GM12891 (cell line): ENCODE data around the gene OLIG1.

Experiments used
- DNase-seq: peaks from one replicate; pipeline ENCODE4 v3.0.0; 2011; ENCODE audit warnings: low spot score; ENCODE audit not compliant: insufficient read length
- FAIRE-seq: peaks from 2 replicates; lab custom pipeline; 2011; peaks lifted over from hg19 to GRCh38; lab: Jason Lieb, UNC
- PAX5 ChIP-seq: IDR thresholded peaks from 2 replicates; pipeline ENCODE4 v1.6.1; 2011; ENCODE audit warnings: low read length, moderate library complexity, mild to moderate bottlenecking; ENCODE audit not compliant: insufficient read depth, severe bottlenecking
- POLR2A ChIP-seq: IDR thresholded peaks from 2 replicates; pipeline ENCODE4 v1.6.1; 2011; ENCODE audit warnings: low read depth, low read length, control low read depth
- POLR2AphosphoS5 ChIP-seq: IDR thresholded peaks from 2 replicates; pipeline ENCODE4 v1.6.1; 2011; ENCODE audit warnings: low read depth, low read length, control low read depth
- POU2F2 ChIP-seq: IDR thresholded peaks from 2 replicates; pipeline ENCODE4 v1.6.1; 2011; ENCODE audit warnings: low read depth, mild to moderate bottlenecking, control low read depth, low read length, moderate library complexity
- SPI1 ChIP-seq: IDR thresholded peaks from 2 replicates; pipeline ENCODE4 v1.6.1; 2011; ENCODE audit warnings: low read depth, low read length, control low read depth
- TAF1 ChIP-seq: IDR thresholded peaks from 2 replicates; pipeline ENCODE4 v1.6.1; 2011; ENCODE audit warnings: low read depth, low read length, control low read depth

Gene OLIG1

DNA sequence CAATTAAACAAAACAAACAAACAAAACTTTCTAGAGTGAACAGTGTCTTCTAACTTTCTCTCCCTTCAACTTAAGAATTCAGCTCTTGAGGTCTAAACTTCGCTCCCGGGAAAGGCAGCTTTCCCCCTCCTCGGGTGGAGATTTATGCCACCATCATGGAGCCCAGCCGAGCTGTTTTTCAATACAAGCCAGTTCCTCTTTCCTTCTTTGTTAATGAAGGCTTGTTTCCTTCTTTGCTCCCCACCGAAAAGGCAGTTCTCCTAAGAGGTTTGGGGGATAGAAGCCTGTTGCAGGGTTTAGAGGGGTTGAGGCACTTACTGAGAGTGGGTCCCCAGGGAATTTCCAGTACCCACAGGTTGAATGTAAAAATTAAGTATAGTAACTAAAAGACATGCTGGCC is 26.5 kb downstream of the OLIG1 start:
- DNase-seq (no peak), FAIRE-seq (no peak)
- no peak for TF ChIP-seq POLR2AphosphoS5
- peak; percentile 71 for TF ChIP-seq SPI1

DNA sequence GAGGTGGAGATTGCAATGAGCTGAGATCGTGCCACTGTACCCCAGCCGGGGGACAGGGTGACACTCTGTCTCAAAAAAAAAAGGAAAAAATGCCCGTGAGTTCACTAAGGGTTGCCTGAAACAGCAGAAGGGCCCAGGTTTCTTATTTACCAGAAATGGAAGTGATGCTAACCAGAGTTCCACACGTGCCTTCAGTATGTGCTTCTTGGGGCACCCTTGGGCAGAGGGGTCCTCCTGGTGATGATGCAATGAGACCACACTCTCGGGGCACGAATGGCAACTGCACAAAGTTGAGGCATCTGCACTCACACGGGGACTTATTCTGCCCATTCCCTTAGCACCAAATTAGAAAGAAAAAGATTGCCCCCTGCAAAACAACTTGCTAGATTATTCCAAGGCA is 29.2 kb downstream of the OLIG1 start:
- no peak for DNase-seq
- TF ChIP-seq SPI1 = no peak
- no peak for TF ChIP-seq POLR2AphosphoS5
- TF ChIP-seq POU2F2 = no peak
- no peak for TF ChIP-seq PAX5
- no peak for TF ChIP-seq POLR2A
- no peak for TF ChIP-seq TAF1
- FAIRE-seq = no peak

DNA sequence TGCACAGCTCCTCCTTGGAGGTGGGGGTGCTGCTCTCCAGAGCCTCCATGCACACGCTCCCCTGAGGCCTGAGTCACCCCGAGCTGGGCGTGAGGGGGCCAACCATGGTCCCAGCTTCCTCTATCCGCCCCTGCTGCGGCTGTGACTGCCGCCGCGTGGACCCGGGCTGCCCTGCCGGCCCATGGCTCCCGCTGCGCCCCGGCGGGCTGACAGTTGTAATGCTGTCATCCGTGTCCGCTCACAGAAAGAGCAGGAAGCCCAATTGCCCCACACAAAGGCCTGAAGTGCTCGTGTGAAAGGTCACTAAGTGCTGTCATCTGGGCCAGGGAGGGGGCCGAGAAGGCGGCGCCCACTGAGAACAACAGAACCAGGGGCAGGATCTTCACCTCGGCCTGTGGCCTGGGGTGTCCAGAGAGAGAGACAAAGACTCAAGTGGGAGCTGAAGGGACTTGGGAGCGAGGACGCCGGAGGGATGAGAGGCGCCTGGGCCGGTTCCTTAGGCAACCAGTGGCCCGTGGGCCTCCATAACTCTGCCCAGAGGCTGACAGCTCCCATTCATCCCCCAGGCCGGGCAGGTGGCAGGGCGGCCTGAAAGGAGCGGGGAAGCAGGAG is 31.5 kb downstream of the OLIG1 start:
- no peak for TF ChIP-seq POLR2A
- no peak for DNase-seq
- no peak for FAIRE-seq

GRCh38 chr21:33105088-33105487 is 35.1 kb downstream of the OLIG1 start:
- TF ChIP-seq POU2F2 = no peak
- no peak for TF ChIP-seq POLR2A
- TF ChIP-seq POLR2AphosphoS5 = no peak
- no peak for TF ChIP-seq PAX5
- no peak for TF ChIP-seq SPI1
- no peak for TF ChIP-seq TAF1
- no peak for FAIRE-seq
- no peak for DNase-seq

DNA sequence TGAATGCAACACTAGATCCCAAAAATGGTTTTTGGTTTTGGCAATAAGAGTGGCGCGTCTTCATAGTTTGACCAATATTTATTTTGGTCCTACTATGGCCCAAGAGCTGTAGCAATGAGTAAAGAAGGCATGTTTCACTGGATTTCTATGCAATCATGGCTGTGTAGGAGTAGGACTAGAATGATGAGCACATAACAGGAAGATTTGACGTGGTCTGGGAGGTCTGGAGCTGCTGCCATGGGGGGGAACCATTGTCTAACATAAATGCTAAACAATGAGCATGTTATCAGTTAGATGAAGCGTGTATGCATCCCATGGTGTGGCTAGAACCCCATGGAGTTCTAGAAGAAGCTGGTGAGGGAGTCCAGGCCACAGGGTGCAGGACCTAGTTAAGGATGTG is 38.3 kb downstream of the OLIG1 start:
- TF ChIP-seq PAX5 = no peak
- TF ChIP-seq POU2F2 = no peak
- TF ChIP-seq TAF1 = no peak
- TF ChIP-seq SPI1 = no peak
- TF ChIP-seq POLR2AphosphoS5 = no peak
- TF ChIP-seq POLR2A = no peak
- no peak for FAIRE-seq
- no peak for DNase-seq

DNA sequence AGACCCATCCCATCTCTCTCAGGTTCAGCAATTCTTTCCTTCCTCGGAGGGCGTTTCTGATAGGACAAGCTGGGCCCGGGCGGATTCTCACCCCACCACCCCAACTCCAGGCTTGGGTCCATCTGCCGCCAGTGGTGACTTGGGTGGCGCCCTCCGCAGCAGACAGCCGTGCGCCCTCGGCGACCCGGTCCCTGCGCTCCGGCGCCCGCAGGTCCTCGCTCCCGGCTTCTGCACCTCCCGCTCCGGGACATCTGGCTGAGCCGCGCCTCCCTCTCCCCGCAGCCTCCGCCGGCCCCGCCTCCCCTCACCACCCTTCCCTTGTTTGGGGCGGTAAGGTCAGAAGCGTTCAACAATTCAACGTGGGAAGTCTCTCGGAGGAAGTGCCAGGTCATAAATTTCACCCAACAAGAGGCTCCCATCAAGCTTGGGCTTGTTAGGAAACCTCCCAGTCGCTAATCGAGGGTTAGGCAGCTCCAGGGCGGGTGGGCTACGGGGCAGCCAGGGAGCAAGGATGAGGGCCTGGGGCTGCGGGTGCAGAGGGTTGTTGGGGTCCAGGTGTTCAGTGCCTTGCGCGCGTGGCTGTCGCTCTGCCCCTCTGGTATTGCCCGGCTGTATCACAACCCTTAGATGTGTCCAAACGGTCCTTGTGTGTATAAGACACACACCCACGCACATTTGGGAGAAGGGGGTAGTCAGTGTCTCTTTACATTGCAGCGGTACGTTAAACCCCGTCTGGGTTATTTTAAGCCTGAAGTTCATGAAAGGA is 39.8 kb downstream of the OLIG1 start:
- FAIRE-seq = no peak
- TF ChIP-seq POLR2AphosphoS5 (no peak), PAX5 (no peak), TAF1 (no peak), POLR2A (no peak), SPI1 (no peak), POU2F2 (no peak)
- no peak for DNase-seq

DNA sequence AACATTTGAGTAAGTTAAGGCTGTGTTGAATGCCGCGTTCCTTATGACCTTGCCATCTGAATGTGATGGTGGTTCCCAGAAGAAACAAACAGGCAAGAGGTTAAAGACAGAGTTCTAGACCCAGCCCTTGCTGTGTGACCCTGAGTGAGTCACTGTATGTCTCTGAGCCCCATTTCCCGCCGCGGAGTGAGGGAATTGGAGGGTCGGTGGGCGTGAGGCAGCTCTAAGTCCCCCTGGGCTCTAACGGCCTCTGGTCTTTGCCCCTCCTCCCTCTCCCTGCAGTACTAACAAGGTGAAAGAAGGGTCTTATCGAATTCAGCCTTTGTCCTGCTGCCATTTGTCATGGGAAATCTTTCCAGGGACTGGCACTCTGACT is 40.4 kb downstream of the OLIG1 start:
- TF ChIP-seq PAX5 (no peak), SPI1 (no peak)
- no peak for DNase-seq
- FAIRE-seq = no peak

- TF ChIP-seq TAF1 (no peak), PAX5 (no peak), POLR2AphosphoS5 (no peak), POLR2A (no peak), SPI1 (no peak), POU2F2 (no peak)
- no peak for FAIRE-seq
Measured at GRCh38 chr21:33111577-33111976, 41.6 kb downstream of the OLIG1 start.

DNA sequence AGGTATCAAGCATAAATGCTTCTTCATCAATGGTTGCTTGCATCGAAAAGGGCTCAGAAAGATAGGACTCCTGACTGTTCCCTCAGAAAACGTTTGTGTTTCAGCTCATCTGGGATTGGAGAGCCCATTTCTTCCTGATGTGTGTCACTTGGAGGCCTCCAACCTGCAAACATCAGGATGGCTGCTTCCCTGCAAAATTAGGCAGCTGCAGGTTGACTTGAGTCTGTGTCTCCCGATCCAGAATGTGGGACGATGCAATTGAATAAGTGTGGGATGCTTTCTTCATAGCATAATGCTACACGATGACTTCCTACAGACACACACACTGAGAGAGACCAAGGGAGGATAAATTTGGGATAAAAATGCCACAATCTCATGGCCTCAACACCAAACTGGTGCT is 42.2 kb downstream of the OLIG1 start:
- FAIRE-seq = no peak
- no peak for DNase-seq
- TF ChIP-seq PAX5 = no peak
- TF ChIP-seq POLR2AphosphoS5 = no peak
- TF ChIP-seq SPI1 = no peak
- TF ChIP-seq TAF1 = no peak
- TF ChIP-seq POLR2A = no peak
- no peak for TF ChIP-seq POU2F2

More at GRCh38 chr21:33111577-33111976, 41.6 kb downstream of the OLIG1 start:
- DNase-seq = no peak

- DNase-seq (no peak), FAIRE-seq (no peak)
- no peak for TF ChIP-seq PAX5
- TF ChIP-seq SPI1 = no peak
- no peak for TF ChIP-seq POLR2A
Measured at GRCh38 chr21:33112681-33113080, 42.7 kb downstream of the OLIG1 start.

- DNase-seq = no peak
- no peak for TF ChIP-seq POLR2AphosphoS5
- no peak for TF ChIP-seq POU2F2
- no peak for TF ChIP-seq POLR2A
- FAIRE-seq = no peak
Measured at GRCh38 chr21:33113131-33113530, 43.2 kb downstream of the OLIG1 start.

DNA sequence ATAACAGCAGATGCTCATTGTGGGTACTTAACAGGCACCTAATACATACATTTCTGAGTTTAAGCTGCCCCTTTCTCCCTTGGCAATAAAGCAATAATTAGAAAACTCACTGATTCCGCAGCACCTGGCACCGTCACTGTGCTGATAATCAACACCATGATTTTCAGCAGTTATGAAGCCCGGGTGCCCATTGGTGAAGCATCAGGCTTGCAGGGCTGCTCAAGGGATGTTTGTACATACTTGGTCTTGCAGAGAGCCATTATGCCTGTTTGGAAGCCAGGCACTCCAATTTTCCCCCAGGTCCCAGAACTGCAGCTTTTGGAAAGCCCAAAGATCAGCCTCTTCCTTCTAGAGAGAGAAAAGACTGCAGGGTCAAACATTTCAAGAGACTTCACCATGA is 44.3 kb downstream of the OLIG1 start:
- TF ChIP-seq POU2F2 (no peak), POLR2AphosphoS5 (no peak), TAF1 (no peak), POLR2A (no peak), SPI1 (no peak), PAX5 (no peak)
- FAIRE-seq (no peak), DNase-seq (no peak)
